Parathyroid adenoma (tissue), 2 donors: ENCODE data around the gene GOLGA6A.
"Not testable (repeated sequence)": the region's sequence is repeated elsewhere in the genome, so short reads cannot be mapped to it uniquely, and the experiment has no call there.

Experiments
- H2AFZ ChIP-seq: fragments of 300-600 bp; sonication (generic); one replicate; pipeline ENCODE4 v1.7.0; 2017; ENCODE audit warnings: antibody characterized with exemption, mild to moderate bottlenecking
- H3K27ac ChIP-seq: fragments of 300-600 bp; sonication (generic); one replicate; pipeline ENCODE4 v1.7.0; 2017
- H3K27me3 ChIP-seq: fragments of 300-600 bp; sonication (generic); one replicate; pipeline ENCODE4 v1.7.0; 2017; ENCODE audit warnings: low read length; ENCODE audit not compliant: control insufficient read depth, insufficient read depth
- H3K36me3 ChIP-seq: fragments of 300-600 bp; sonication (generic); one replicate; pipeline ENCODE4 v1.7.0; 2017; ENCODE audit warnings: low read length; ENCODE audit not compliant: control insufficient read depth, insufficient read depth
- H3K4me1 ChIP-seq: fragments of 300-600 bp; sonication (generic); one replicate; pipeline ENCODE4 v1.7.0; 2017; ENCODE audit warnings: control low read depth
- H3K4me2 ChIP-seq: fragments of 300-600 bp; sonication (generic); one replicate; pipeline ENCODE4 v1.7.0; 2017; ENCODE audit warnings: low read length
- H3K4me3 ChIP-seq: fragments of 300-600 bp; sonication (generic); one replicate; pipeline ENCODE4 v1.7.0; 2017; ENCODE audit warnings: low read depth, low read length
- H3K79me2 ChIP-seq: fragments of 300-600 bp; sonication (generic); one replicate; pipeline ENCODE4 v1.7.0; 2017; ENCODE audit warnings: control low read depth
- H3K9ac ChIP-seq: fragments of 300-600 bp; sonication (generic); one replicate; pipeline ENCODE4 v1.7.0; 2017; ENCODE audit warnings: mild to moderate bottlenecking
- H3K9me3 ChIP-seq: fragments of 300-600 bp; sonication (generic); one replicate; pipeline ENCODE4 v1.7.0; 2017; ENCODE audit warnings: low read length; ENCODE audit not compliant: control insufficient read depth
- CTCF ChIP-seq: fragments of 300-600 bp; sonication (generic); IDR thresholded peaks from one replicate; pipeline ENCODE4 v1.7.0; 2017; ENCODE audit warnings: antibody characterized with exemption, mild to moderate bottlenecking
- donor health status: primary hyperparathyroidism.

GOLGA6A gene

GRCh38 chr15:74108111-74108510 is 25.8 kb upstream of the GOLGA6A start:
- H3K4me3 ChIP-seq: no peak overlapping the region
- no peaks in the 10 kb centered on the region for H3K4me1 ChIP-seq
- H3K79me2 ChIP-seq: no peaks in the 10 kb centered on the region
- no peak overlapping the region for H3K9ac ChIP-seq
- H3K4me2 ChIP-seq: no peak overlapping the region
- H2AFZ ChIP-seq: no peak overlapping the region
- no peak for TF ChIP-seq CTCF
- no peaks in the 10 kb centered on the region for H3K36me3 ChIP-seq
- H3K27me3 ChIP-seq: no peaks in the 10 kb centered on the region
- H3K27ac ChIP-seq: no peak overlapping the region
- H3K9me3 ChIP-seq: no peaks in the 10 kb centered on the region

- not testable (repeated sequence) for H3K27ac ChIP-seq, H3K4me1 ChIP-seq, H3K9me3 ChIP-seq, H3K36me3 ChIP-seq, H3K9ac ChIP-seq, H3K79me2 ChIP-seq, H3K27me3 ChIP-seq
- peak overlapping the region; percentile 54 for H3K4me2 ChIP-seq
- H2AFZ ChIP-seq: peak overlapping the region; percentile 84
- H3K4me3 ChIP-seq: peak overlapping the region; percentile 24
These were observed 17.8 kb upstream of the GOLGA6A start for GRCh38 chr15:74099963-74100733.

- H3K4me1 ChIP-seq, H3K79me2 ChIP-seq, H3K36me3 ChIP-seq, H3K27me3 ChIP-seq, H3K4me3 ChIP-seq, H3K9ac ChIP-seq, H2AFZ ChIP-seq, H3K9me3 ChIP-seq, H3K27ac ChIP-seq, H3K4me2 ChIP-seq: not testable (repeated sequence)
These were observed 14.6 kb upstream of the GOLGA6A start for GRCh38 chr15:74096753-74097474.

- H3K4me2 ChIP-seq, H3K4me1 ChIP-seq, H3K4me3 ChIP-seq, H3K9ac ChIP-seq, H2AFZ ChIP-seq, H3K36me3 ChIP-seq, H3K9me3 ChIP-seq, H3K27me3 ChIP-seq, H3K79me2 ChIP-seq, H3K27ac ChIP-seq: not testable (repeated sequence)
These were observed 13.3 kb upstream of the GOLGA6A start for GRCh38 chr15:74095610-74096009.

- not testable (repeated sequence) for H3K27ac ChIP-seq, H3K9ac ChIP-seq, H3K4me2 ChIP-seq, H3K4me1 ChIP-seq, H3K9me3 ChIP-seq, H2AFZ ChIP-seq, H3K4me3 ChIP-seq, H3K27me3 ChIP-seq, H3K79me2 ChIP-seq, H3K36me3 ChIP-seq
These were observed 12.2 kb upstream of the GOLGA6A start for GRCh38 chr15:74094567-74094966.

GRCh38 chr15:74075781-74076180 is 6.6 kb downstream of the GOLGA6A start:
- not testable (repeated sequence) for H3K9me3 ChIP-seq, H3K27ac ChIP-seq, H2AFZ ChIP-seq, H3K36me3 ChIP-seq, H3K4me3 ChIP-seq, H3K4me1 ChIP-seq, H3K27me3 ChIP-seq, H3K4me2 ChIP-seq, H3K9ac ChIP-seq, H3K79me2 ChIP-seq

GRCh38 chr15:74072614-74073337 is 9.6 kb downstream of the GOLGA6A start:
- not testable (repeated sequence) for H3K4me1 ChIP-seq, H3K9ac ChIP-seq, H2AFZ ChIP-seq, H3K27ac ChIP-seq, H3K9me3 ChIP-seq, H3K4me2 ChIP-seq, H3K79me2 ChIP-seq, H3K4me3 ChIP-seq, H3K36me3 ChIP-seq, H3K27me3 ChIP-seq

GRCh38 chr15:74072132-74072531 is 10.2 kb downstream of the GOLGA6A start:
- not testable (repeated sequence) for H3K79me2 ChIP-seq, H3K27ac ChIP-seq, H3K9ac ChIP-seq, H3K4me2 ChIP-seq, H3K9me3 ChIP-seq, H3K27me3 ChIP-seq, H3K4me1 ChIP-seq, H3K4me3 ChIP-seq, H3K36me3 ChIP-seq, H2AFZ ChIP-seq

- not testable (repeated sequence) for H3K4me2 ChIP-seq, H3K9ac ChIP-seq, H3K4me1 ChIP-seq, H3K27ac ChIP-seq, H2AFZ ChIP-seq, H3K27me3 ChIP-seq, H3K36me3 ChIP-seq, H3K9me3 ChIP-seq, H3K4me3 ChIP-seq, H3K79me2 ChIP-seq
These were observed 10.7 kb downstream of the GOLGA6A start for GRCh38 chr15:74071645-74072044.
